HG02642 (cell line): Measurements from ENCODE around the gene TLL1.

ENCODE experiments used
- ATAC-seq: cut with Tn5 transposase; IDR thresholded peaks from one replicate; pipeline ENCODE4 v1.9.1; 2021; ENCODE audit warnings: mild to moderate bottlenecking; ENCODE audit not compliant: unreplicated experiment, poor library complexity

The TLL1 gene

DNA sequence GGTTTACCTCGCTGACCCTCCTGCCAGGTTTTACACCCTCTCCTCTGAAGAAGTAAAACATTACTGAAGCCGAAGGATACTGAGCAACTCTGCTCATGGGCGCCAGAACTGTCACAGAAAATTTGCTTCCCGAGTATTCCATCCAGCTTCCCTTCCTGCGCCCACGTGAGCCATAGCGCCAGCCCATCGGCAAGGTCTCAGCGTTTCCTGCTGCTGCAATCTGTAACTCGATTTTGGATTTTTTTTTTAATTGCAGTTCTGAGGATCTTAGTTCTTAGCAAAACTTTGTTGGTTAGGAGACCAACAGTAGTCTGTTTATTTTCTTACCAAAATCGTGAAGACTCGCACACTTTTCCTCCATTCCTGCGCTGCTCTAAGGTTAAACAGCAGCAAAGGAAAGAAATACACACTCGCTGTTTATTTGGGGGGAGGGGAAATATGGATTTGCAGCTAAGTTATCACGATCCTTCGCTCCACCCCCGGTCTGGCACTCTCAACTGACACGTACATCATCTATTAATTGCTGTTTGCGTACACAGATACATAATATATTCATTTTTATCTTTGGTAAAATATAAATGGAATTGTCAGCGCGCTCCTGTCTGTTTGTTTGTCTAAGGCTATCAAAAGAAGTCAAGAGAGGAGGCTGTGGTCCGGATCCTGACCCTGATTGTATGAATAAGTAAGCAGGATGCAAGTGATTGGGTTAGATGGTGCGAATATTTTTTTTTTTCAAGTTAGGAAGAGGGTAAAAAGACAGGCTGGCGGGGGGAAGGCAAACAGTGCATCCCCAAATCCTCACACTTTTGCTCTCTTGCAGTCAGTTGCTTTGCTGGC is at the start of gene TLL1:
TSS of gene TLL1 (plus strand) at position 777 of the 837 bp plus-strand sequence. CDS start 668 bp downstream, outside the sequence.
- no peak for ATAC-seq

DNA sequence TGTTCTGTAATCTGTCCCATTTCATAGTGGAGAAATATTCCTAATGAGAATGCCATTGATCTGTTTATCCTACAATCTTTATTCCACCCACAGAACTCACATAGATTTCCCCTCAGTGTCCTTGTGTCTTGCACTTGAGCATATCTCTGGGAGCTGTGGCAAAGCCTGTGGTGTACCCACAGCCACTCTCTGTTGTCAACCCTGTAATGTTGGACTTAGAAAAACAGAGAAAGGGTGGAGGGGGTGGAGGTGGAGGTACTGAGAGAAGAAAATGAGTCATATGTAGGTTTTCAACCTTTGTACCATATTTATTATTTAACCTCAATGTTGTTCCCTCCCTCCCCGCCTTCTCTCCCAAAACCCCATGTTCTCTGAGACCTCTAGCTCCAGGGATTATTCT is 46.9 kb upstream of the TLL1 start:
- no peak for ATAC-seq

GRCh38 chr4:165827018-165827417 is 46.0 kb upstream of the TLL1 start:
- no peak for ATAC-seq

GRCh38 chr4:165828928-165829327 is 44.1 kb upstream of the TLL1 start:
- no peak for ATAC-seq

DNA sequence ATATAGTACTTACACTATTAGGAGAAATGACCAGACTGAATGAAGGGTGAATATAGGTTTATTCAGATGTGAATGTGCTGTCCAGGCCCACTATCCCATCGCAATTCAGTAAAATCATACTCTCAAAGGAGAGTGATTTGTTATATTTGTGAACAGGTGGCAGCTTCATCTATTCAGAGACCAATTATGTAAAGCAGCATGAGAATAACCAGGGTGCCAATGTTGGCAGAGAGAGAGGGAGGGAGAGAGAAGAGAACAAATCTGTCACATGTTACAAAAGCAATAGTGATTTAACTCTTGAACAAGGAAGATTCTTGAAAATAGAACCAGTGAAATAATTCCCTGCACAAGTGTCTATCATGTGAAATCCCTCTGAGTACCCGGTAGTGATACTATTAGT is 38.9 kb upstream of the TLL1 start:
- no peak for ATAC-seq

- no peak for ATAC-seq
Observed at GRCh38 chr4:165838575-165838974, 34.5 kb upstream of the TLL1 start.

DNA sequence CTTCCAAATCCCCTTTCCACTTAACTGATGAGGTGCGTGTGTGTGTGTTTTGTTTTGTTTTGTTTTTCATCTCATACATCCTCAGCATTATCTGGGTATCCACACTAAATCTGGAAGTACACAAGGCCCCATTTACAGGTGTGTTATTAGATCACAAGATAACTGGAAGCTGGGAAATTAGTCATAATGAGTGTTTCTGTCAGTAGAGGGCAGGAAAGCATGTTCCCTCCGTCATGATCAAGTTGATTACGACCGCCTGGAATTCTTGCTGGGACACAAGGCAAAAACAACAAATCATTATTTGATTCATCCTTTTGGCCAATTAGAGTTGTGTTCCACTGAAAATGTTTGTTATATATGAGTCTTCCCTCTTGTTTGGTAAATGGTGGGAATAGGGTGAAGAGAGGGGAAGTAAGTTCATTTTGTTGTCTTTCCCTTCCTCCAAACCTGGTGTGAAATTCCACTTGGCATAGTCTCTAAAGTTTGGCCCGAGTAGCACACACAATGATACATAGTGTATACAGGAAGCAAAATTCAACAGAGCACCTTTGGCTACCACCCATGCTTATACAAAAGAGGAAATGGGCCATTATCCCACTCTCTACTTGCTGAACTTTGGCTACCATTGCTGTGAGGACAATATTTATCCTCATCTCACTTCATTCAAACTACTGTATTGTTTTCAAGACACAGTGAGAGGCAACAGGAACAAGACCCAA is 33.3 kb upstream of the TLL1 start:
- ATAC-seq: no peak

GRCh38 chr4:165842684-165843083 is 30.4 kb upstream of the TLL1 start:
- no peak for ATAC-seq

- ATAC-seq: no peak
Observed at GRCh38 chr4:165844161-165844560, 28.9 kb upstream of the TLL1 start.

- no peak for ATAC-seq
Observed at GRCh38 chr4:165851256-165851655, 21.8 kb upstream of the TLL1 start.

DNA sequence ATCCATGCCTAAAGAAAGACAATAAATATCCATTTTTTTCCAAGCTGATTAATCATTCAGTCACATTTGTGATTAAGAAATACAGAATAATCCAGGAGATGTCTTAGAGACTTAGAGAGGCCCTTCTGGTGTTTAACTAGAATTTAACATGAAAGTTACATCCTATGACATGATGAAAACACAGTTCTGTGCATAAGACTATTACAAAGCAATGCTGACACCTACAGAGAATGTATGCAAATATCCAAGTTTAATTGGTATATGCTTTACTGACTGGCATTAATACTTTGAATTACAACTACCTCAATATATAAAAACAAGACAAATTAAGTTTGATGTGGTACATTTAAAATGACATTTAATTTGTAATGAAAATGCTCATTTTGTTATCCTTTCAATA is 17.8 kb upstream of the TLL1 start:
- ATAC-seq: no peak

- no peak for ATAC-seq
Observed at GRCh38 chr4:165861363-165861762, 11.7 kb upstream of the TLL1 start.

DNA sequence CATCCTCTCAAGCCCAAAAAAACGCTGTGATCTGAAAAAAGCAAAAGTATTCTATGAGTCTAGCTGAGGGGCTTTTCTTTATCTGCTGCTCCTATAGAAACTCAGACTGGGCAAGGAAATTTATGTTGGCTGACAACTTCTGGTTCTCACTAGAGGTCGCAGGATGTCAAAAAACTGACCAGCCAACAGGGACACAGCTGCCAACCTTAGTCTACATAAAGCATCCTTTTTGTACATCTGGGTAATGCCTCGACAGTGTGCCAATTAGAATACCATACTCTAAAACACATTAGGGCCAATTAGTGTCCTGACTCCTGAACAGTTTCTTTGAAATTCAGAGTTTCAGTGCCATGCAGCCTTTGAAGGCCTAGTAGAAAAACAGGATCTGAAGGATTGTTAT is 8.8 kb upstream of the TLL1 start:
- ATAC-seq: no peak

GRCh38 chr4:165866019-165866650 is 6.9 kb upstream of the TLL1 start:
- no peak for ATAC-seq

- no peak for ATAC-seq
Observed at GRCh38 chr4:165867961-165868360, 5.1 kb upstream of the TLL1 start.

- peak; percentile 44 for ATAC-seq
Observed at GRCh38 chr4:165873298-165874071, 448 bp downstream of the TLL1 start.

DNA sequence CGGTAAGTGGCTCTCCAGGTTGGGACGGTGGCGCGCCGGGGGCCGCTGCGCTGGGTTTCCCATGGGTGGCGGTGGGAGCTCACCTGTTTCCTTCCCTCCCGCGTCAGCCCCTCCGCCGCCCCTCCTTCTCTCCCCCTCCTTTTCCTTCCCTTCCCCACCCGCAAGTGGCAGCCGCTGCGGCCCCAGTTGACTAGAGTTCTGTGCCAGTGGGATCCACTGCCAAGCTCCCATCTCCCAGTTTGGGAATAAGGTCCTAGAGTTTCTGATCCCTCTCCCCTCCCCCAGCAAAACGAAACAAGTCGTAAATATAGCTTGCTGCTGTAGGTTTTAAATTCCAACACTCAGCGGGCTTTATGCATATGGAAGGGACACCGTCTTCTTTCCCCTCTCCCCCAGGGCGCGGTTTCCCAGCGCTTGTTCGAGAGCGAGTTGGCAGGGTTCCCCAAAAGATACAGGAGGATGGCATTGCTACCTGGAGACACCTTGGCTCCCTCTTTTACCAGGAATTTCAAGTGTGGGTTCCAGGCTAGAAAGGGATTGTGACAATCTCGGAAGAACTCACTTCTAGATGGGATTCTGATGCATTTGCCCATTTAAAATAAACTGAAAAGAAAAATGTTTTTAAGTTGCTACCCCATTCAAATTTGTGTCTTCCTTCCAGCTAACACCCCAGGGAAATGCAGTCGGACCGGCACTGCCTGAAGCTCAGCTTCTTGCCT is 1.2 kb downstream of the TLL1 start:
- ATAC-seq: no peak

DNA sequence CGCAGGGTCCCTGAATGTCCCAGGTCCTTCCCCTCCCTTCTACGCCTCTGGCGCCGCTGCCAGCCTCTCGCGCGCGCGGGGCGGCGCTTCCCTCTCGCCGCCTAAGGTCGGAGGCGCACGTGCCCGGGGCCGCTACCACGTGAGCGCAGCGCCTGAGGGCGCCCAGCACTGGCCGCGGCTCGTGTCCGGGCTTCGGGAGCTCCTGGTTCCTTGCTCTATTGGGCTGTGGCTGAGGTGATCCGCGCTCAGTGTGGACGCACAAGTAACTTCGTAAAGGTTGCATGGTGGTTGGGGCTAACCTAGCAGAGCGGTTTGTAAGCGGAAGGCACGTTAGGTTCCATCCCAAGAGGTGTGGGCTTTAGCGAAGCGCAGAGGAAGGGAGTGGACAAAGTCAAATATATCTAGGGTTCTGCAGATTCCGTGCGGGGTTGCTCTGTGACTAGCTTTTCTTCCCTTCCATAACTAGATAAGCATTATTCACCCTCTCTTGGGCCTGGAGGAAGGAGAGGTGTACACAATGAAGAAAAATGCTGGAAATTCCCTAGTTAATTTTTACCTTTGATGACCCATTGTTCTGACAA is 1.8 kb downstream of the TLL1 start:
- ATAC-seq: no peak

DNA sequence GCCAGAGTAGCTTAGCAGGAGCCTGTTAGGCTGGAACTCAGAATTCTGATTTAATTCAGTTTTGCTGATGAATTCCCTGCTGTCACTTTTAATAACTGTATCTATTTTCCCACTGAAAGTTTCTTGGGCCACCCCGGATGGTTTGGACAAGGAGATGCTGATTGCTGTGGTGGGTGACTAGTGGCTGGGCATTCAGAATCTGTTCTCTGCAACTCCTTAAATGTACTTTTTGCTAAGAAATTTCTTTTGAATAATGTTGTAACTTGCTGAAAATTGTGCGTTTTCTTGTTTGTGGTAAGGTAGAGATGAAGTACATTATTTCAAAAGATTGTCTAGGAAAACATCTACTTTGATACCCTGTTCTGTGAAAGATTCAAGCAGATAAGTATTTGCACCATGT is 2.4 kb downstream of the TLL1 start:
- ATAC-seq: no peak

- no peak for ATAC-seq
Observed at GRCh38 chr4:165877286-165877685, 4.2 kb downstream of the TLL1 start.
